ENCODE measurements around the gene ATP1A2. TPM values are rescaled to one million over a fixed set of nuclear protein-coding genes. Genes with fewer than 3 reads are reported as not detected.

Gene ATP1A2
- total and polyA plus RNA-seq, 10 of the 15 experiments (the other 5 are each of a cell fraction or from before 2014, with no cell fraction given) = 0.15 TPM; not detected in 9

- ChIA-PET POLR2A (no interaction called here), SMC1A (ENCODE audit: uncharacterized antibody, unreplicated experiment) (interaction anchor here (0.7 to 4.9 kb wide), 11 partner anchors 53 to 273 kb away, joined by 3 to 57 read pairs (median 4); partner anchors contain the start of gene CASQ1), RAD21 (ENCODE audit: unreplicated experiment) (interaction anchor here (1.1 to 6.8 kb wide), 4 partner anchors 89 to 275 kb away, joined by 3 to 85 read pairs (median 24); no protein-coding TSS in a partner anchor), CTCF (interaction anchor here (0.6 to 11.6 kb wide), 18 partner anchors 8 to 272 kb away, joined by 3 to 189 read pairs (median 4); partner anchors contain the start of genes CASQ1 and PEX19)
- Histone ChIP-seq H3K4me3 (no peak overlapping the region), H3K4me2 (ENCODE audit: control insufficient read depth, insufficient read depth) (no peak overlapping the region), H3K9me3 (replicated peaks; ENCODE audit: control insufficient read depth, insufficient read depth, low read length) (no peaks in the 10 kb centered on the region), H3K79me2 (ENCODE audit: control insufficient read depth, insufficient read depth, low read length) (no peaks in the 10 kb centered on the region), H3K27ac (ENCODE audit: control insufficient read depth, insufficient read depth) (no peak overlapping the region), H3K27me3 (replicated peaks in 1 of 2; ENCODE audit: control insufficient read depth in 2 of 2, insufficient read depth in 2 of 2, low read length in 1 of 2) (no peaks in the 10 kb centered on the region; a peak in 1 of 4 replicates), H3K36me3 (ENCODE audit: control insufficient read depth in 2 of 2, insufficient read depth in 2 of 2, low read length in 1 of 2) (no peaks in the 10 kb centered on the region; a peak in 1 of 4 replicates), H3K9ac (ENCODE audit: control insufficient read depth, insufficient read depth, low read length) (no peak overlapping the region), H3K4me1 (ENCODE audit: control insufficient read depth, insufficient read depth, low read length) (peaks cover 4% of the 10 kb centered on the region), H4K20me1 (ENCODE audit: control insufficient read depth, insufficient read depth) (no peaks in the 10 kb centered on the region), H2AFZ (ENCODE audit: control insufficient read depth, low read depth, low read length) (no peak overlapping the region)
- ATAC-seq (no peak), FAIRE-seq (no peak), DNase-seq (ENCODE audit: low read depth, low spot score) (no peak)
- no TSS peak for BruUV-seq (replicated peaks)
- in situ Hi-C loops (cut with MboI) (no loop called here), intact Hi-C loops (cut with micrococcal nuclease; ENCODE audit: unreplicated experiment) (no loop called here)
- 90% methylated on average over 3 of the region's 3 CpGs for WGBS (ENCODE audit: insufficient coverage, insufficient replicate concordance, low lambda C conversion rate, missing lambda C conversion rate)
- TF ChIP-seq SUPT20H (IDR thresholded peaks at IDR 0.05; ENCODE audit: borderline replicate concordance, control insufficient read depth, low read depth, low read length) (no peak), RAD21 (IDR thresholded peaks at IDR 0.05; ENCODE audit: insufficient read depth, low read depth, low read length) (no peak), ZBTB11 (CRISPR knock-in tag; IDR thresholded peaks at IDR 0.05) (no peak), PML (IDR thresholded peaks at IDR 0.05; ENCODE audit: low read length) (no peak), KDM1A (IDR thresholded peaks at IDR 0.05; ENCODE audit: borderline replicate concordance) (no peak), NRF1 (conservative IDR thresholded peaks at IDR 0.05; ENCODE audit: low read depth, low read length) (no peak), CREM (IDR thresholded peaks at IDR 0.05; ENCODE audit: low read depth) (no peak), EP300 (IDR thresholded peaks at IDR 0.05; ENCODE audit: borderline replicate concordance in 1 of 2, control insufficient read depth in 1 of 2, low read depth in 2 of 2, low read length in 2 of 2) (no peak), MYC (IDR thresholded peaks at IDR 0.05; ENCODE audit: insufficient read depth, insufficient read length, insufficient replicate concordance, low read length, severe bottlenecking) (no peak), SUZ12 (IDR thresholded peaks at IDR 0.05; ENCODE audit: unreplicated experiment) (no peak), BMI1 (IDR thresholded peaks at IDR 0.05; ENCODE audit: borderline replicate concordance) (no peak), KAT2A (conservative IDR thresholded peaks at IDR 0.05; ENCODE audit: control insufficient read depth, low read depth, low read length) (no peak), ATF7 (IDR thresholded peaks at IDR 0.05; ENCODE audit: low read depth) (no peak), ZNF384 (IDR thresholded peaks at IDR 0.05; ENCODE audit: borderline replicate concordance, low read depth, low read length) (no peak), SIN3A (IDR thresholded peaks at IDR 0.05; ENCODE audit: low read depth, low read length) (no peak), POLR2A (IDR thresholded peaks at IDR 0.05; ENCODE audit: low read depth, low read length) (no peak), ZNF687 (IDR thresholded peaks at IDR 0.05) (no peak)
Measured at GRCh38 chr1:160104486-160104885, 11.1 kb upstream of the ATP1A2 start.
